Nephron progenitor cell (in vitro differentiated cells): ENCODE results near the gene TSHR.

Experiments
- DNase-seq: peaks from one replicate; pipeline ENCODE4 v3.0.0; 2021
- H3K27ac Mint-ChIP-seq: 2 replicates; pipeline ENCODE4 v1.8.0; 2021; ENCODE audit warnings: mild to moderate bottlenecking, moderate library complexity, mixed read lengths
- H3K27me3 Mint-ChIP-seq: 2 replicates; pipeline ENCODE4 v1.8.0; 2021; ENCODE audit warnings: mild to moderate bottlenecking, low read depth, mixed read lengths; ENCODE audit not compliant: poor library complexity
- H3K36me3 Mint-ChIP-seq: 2 replicates; pipeline ENCODE4 v1.8.0; 2021; ENCODE audit warnings: low read depth, mixed read lengths
- H3K4me1 Mint-ChIP-seq: 2 replicates; pipeline ENCODE4 v1.8.0; 2021; ENCODE audit warnings: mixed read lengths
- H3K4me3 Mint-ChIP-seq: 2 replicates; pipeline ENCODE4 v1.8.0; 2021; ENCODE audit warnings: mild to moderate bottlenecking, moderate library complexity, mixed read lengths
- H3K9me3 Mint-ChIP-seq: 2 replicates; pipeline ENCODE4 v1.8.0; 2021; ENCODE audit warnings: mild to moderate bottlenecking, moderate library complexity, mixed read lengths
- TF ChIP-seq, protein P1 (sequence below): fragments of 200-600 bp; sonication (generic); IDR thresholded peaks from 2 replicates; pipeline ENCODE4 v1.5.0; 2021; ENCODE audit warnings: antibody characterized with exemption

Gene TSHR

DNA sequence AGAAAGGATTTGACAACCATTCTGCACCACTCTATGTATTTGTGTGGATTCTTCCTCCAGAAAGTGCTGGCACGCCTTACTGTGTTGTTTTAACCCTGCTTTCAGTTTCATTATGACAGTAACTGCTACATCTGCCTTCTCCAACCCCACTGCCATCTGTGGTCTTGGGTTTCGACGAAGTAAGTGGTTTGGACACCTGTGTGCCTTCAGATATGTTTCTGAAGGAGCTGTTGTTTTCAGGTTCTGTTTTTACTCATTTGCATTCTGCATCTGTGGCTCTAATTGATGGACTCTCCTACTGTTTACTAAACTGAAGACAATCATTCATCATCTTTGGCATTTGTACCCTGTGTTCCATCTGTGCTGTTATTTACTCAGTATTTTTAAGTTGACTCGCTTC lies 4.1 kb downstream of the TSHR start:
- peaks cover 55% of the 10 kb centered on the region for H3K27me3 Mint-ChIP-seq
- no peaks in the 10 kb centered on the region for H3K36me3 Mint-ChIP-seq
- H3K27ac Mint-ChIP-seq = no peak overlapping the region
- DNase-seq = no peak
- peaks cover 10% of the 10 kb centered on the region for H3K4me1 Mint-ChIP-seq
- no peak overlapping the region for H3K4me3 Mint-ChIP-seq
- H3K9me3 Mint-ChIP-seq = no peaks in the 10 kb centered on the region
- TF ChIP-seq, protein P1, sequence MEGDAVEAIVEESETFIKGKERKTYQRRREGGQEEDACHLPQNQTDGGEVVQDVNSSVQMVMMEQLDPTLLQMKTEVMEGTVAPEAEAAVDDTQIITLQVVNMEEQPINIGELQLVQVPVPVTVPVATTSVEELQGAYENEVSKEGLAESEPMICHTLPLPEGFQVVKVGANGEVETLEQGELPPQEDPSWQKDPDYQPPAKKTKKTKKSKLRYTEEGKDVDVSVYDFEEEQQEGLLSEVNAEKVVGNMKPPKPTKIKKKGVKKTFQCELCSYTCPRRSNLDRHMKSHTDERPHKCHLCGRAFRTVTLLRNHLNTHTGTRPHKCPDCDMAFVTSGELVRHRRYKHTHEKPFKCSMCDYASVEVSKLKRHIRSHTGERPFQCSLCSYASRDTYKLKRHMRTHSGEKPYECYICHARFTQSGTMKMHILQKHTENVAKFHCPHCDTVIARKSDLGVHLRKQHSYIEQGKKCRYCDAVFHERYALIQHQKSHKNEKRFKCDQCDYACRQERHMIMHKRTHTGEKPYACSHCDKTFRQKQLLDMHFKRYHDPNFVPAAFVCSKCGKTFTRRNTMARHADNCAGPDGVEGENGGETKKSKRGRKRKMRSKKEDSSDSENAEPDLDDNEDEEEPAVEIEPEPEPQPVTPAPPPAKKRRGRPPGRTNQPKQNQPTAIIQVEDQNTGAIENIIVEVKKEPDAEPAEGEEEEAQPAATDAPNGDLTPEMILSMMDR = no peak

DNA sequence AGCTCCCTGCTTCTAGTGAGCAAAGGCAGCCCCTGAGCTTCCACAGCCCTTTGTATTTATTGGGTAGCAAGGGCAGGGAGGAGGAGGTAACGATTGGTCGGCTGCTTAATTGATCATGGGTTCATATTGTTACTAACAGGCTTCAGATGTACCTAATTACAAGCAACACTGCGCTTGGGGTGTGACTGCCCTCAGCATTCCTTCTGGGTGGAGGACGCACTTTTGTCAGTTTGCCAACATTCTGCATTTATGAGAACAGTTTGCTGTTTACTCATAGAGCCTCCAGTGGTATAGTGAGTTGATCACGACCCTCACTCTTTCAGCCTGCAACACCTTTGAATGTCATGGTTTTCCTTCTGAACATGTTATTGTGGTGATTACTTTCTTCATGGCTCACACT lies 9.6 kb downstream of the TSHR start:
- Mint-ChIP-seq H3K27me3 (peaks cover 25% of the 10 kb centered on the region), H3K27ac (no peak overlapping the region)

DNA sequence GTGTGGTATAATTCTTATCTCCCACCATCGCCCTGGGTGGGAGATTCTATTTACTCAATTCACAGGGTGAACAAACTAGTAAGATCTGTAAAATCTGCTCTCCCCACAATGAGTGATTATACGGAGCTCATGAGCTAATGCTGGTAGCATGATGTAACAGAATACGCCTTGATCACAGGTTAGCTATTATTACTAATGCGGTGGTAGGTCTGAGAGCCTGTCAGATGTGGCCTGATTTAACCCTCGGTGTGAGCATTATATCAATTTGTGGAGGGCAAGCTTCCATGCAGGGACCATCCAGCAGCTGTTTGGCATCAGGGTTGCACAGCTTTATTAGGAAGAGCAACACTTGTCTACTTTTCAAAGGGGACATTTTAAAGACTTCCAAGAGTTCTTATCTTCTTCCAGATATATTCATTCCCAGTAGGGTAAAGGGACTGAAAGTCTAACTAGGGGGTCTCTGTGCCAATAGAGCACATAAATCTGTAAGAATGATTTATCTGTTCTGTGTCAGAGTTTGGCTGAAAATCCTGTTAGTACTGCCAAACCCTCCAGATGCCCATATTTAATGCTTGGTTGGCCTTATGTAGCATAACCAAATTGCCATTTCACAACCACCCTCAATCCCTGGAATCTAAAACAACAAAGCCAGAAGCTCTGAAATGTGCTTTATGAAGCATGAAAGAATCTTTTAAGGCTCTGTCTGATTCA lies 18.7 kb downstream of the TSHR start:
- Mint-ChIP-seq H3K4me1 (no peaks in the 10 kb centered on the region), H3K36me3 (no peaks in the 10 kb centered on the region), H3K9me3 (no peaks in the 10 kb centered on the region), H3K27me3 (peaks cover 20% of the 10 kb centered on the region), H3K27ac (no peak overlapping the region), H3K4me3 (no peak overlapping the region)
- TF ChIP-seq, protein P1 = no peak
- no peak for DNase-seq

More for the DNA sequence above, 9.6 kb downstream of the TSHR start:
- no peak overlapping the region for H3K4me3 Mint-ChIP-seq
- H3K36me3 Mint-ChIP-seq = no peaks in the 10 kb centered on the region
- no peaks in the 10 kb centered on the region for H3K4me1 Mint-ChIP-seq
- TF ChIP-seq, protein P1 = no peak
- DNase-seq = no peak
- H3K9me3 Mint-ChIP-seq = no peaks in the 10 kb centered on the region

DNA sequence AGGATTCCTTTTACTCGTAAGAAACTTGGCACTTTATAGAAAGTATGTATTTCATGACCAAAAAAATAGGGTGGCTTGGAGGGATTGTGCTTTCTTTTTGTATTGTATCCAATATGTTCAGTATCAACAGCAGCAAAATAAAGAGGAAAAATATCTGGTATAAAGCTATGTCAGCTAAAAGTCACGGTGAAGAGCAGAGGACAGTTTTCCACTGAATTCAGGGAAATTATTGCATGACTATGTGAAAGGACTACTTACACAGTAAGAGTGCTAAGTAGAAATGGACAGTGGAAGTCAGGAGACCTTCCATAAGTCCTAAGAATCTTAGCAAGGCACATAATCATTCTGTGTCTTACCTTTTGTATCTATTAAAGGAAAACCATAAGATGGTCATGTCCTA lies 19.3 kb downstream of the TSHR start:
- no peaks in the 10 kb centered on the region for H3K9me3 Mint-ChIP-seq
- TF ChIP-seq, protein P1 = no peak
- H3K4me3 Mint-ChIP-seq = no peak overlapping the region

DNA sequence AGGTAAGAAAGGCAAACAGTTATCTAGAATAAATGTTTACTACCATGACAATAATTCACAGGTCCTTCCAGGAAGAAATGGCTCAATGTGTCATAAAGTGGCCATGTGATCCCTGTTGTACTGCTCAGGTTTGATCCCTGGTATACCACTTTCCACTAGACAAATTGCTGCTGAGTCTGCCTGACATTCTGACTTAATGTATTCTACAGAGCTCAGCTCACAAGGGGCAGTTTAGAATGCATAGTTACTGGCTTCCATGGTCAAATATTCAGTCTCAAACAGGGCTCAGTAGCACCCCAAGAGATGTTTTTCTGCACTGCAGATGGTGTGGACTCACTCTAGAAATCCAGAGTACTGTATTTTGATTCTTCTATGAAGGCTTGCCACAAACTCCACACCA lies 21.8 kb downstream of the TSHR start:
- Mint-ChIP-seq H3K27me3 (peaks cover 17% of the 10 kb centered on the region), H3K9me3 (no peaks in the 10 kb centered on the region), H3K4me3 (no peak overlapping the region), H3K4me1 (no peaks in the 10 kb centered on the region), H3K36me3 (no peaks in the 10 kb centered on the region), H3K27ac (no peak overlapping the region)
- TF ChIP-seq, protein P1 = no peak
- DNase-seq = no peak

More for the DNA sequence above, 19.3 kb downstream of the TSHR start:
- DNase-seq = no peak
- no peak overlapping the region for H3K27ac Mint-ChIP-seq
- no peaks in the 10 kb centered on the region for H3K36me3 Mint-ChIP-seq
- peaks cover 20% of the 10 kb centered on the region for H3K27me3 Mint-ChIP-seq
- H3K4me1 Mint-ChIP-seq = no peaks in the 10 kb centered on the region

DNA sequence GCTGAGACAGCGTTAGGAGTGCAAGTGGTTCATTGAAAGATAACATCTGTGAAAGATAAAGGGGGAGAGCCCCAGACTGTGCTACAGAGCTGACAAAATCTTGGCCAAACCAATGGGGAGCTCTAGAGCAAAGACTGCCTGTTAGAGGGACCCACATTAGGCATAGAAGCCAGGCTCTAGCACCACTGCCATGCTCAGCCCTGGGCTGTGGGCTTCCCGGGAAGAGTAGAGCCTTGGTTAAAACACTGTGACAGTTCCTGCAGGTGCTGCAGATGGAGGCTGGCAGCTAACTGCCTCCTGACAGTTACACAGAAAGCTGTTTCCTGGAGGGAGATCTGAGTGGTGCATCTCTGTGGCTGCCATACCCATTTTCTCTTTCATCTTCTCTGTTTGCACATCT lies 23.0 kb downstream of the TSHR start:
- no peaks in the 10 kb centered on the region for H3K36me3 Mint-ChIP-seq

More for the DNA sequence above, 23.0 kb downstream of the TSHR start:
- Mint-ChIP-seq H3K4me1 (no peaks in the 10 kb centered on the region), H3K4me3 (no peak overlapping the region), H3K27ac (no peak overlapping the region), H3K27me3 (peaks cover 15% of the 10 kb centered on the region), H3K9me3 (no peaks in the 10 kb centered on the region)
- TF ChIP-seq, protein P1 = no peak
- no peak for DNase-seq
